K562 (cell line): Measurements from ENCODE around the gene DNAJC8. TPM values are rescaled to one million over a fixed set of nuclear protein-coding genes. Genes with fewer than 3 reads are reported as not detected.

ENCODE experiments used
- ATF1 ChIP-seq, 2 experiments: fragments of 450-650 bp in 1 of 2; IDR thresholded peaks; 2 replicates each; pipeline ENCODE4 v1.6.1; 2016; ENCODE audit warnings: missing compliant biosample characterization in 1 of 2, missing genetic modification characterization in 1 of 2
- EZH2 ChIP-seq: IDR thresholded peaks from 2 replicates; pipeline ENCODE4 v1.6.1; 2012; ENCODE audit warnings: low read depth, mild to moderate bottlenecking, inconsistent platforms, low read length, borderline replicate concordance
- NRF1 ChIP-seq, 2 experiments: fragments of 450-650 bp; IDR thresholded peaks in 1 of 2; conservative IDR thresholded peaks in 1 of 2; 2 replicates each; pipeline ENCODE4 v1.6.1; 2014; ENCODE audit warnings: mild to moderate bottlenecking in 2 of 2
- PHF20 ChIP-seq: fragments of 450-650 bp; IDR thresholded peaks from 2 replicates; pipeline ENCODE4 v1.6.1; 2018; ENCODE audit not compliant: partially characterized antibody
- RBM34 ChIP-seq: fragments of 200-400 bp; formaldehyde crosslinking; IDR thresholded peaks from 2 replicates; pipeline ENCODE4 v1.6.1; 2018; ENCODE audit warnings: low read length, borderline replicate concordance; ENCODE audit not compliant: insufficient read depth
- TOE1 ChIP-seq, 2 experiments: fragments of 450-650 bp in 1 of 2; sonication (generic) in 1 of 2; formaldehyde crosslinking in 1 of 2; IDR thresholded peaks; 2 replicates each; pipeline versions ENCODE4 v1.7.1 to v1.8.0; 2016 to 2022; ENCODE audit warnings: borderline replicate concordance in 2 of 2, mild to moderate bottlenecking in 2 of 2, antibody characterized with exemption in 1 of 2, inconsistent platforms in 1 of 2, low read depth in 1 of 2, missing genetic modification reagents in 1 of 2, moderate library complexity in 1 of 2
- ZNF174 ChIP-seq: fragments of 250-450 bp; sonication (Bioruptor Pico); IDR thresholded peaks from 2 replicates; pipeline ENCODE4 v1.4.0; 2020; ENCODE audit warnings: mild to moderate bottlenecking
- ZNF316 ChIP-seq: fragments of 450-650 bp; IDR thresholded peaks from 2 replicates; pipeline ENCODE4 v1.6.1; 2016
- ZNF589 ChIP-seq: fragments of 200-800 bp; sonication (Bioruptor generic); IDR thresholded peaks from 2 replicates; pipeline ENCODE4 v1.6.1; 2016; ENCODE audit warnings: low read depth, missing genetic modification characterization, missing compliant biosample characterization
- ZNF695 ChIP-seq: fragments of 450-650 bp; formaldehyde crosslinking; IDR thresholded peaks from 2 replicates; pipeline ENCODE4 v1.4.0; 2020; ENCODE audit warnings: mild to moderate bottlenecking, moderate library complexity
- polyA plus RNA-seq, 8 experiments: library from polyadenylated mRNA; depleted of rRNA in 4 of 8; stranded (reverse) in 5 of 8; unstranded in 3 of 8; fragments of >200 nt; fragmentation: Nextera tagmentation in 2 of 8; fragmentation: Illumina TruSeq in 1 of 8; extraction: Ambion mirVana in 2 of 8; extraction: Trizol in 1 of 8; gene quantifications; 2 replicates each; pipeline versions ENCODE4 v1.2.1 to v1.2.3, GENCODE V29; 2011 to 2014; ENCODE audit warnings: inconsistent platforms in 1 of 8, missing spikeins in 1 of 8
- total RNA-seq, 7 experiments: library from RNA; depleted of rRNA in 6 of 7; stranded (reverse); fragments of >200 nt in 6 of 7; fragmentation: Illumina TruSeq in 2 of 7; extraction: Trizol in 2 of 7; gene quantifications; 2 replicates each; pipeline versions ENCODE4 v1.2.1 to v1.2.3, GENCODE V29; 2011 to 2021; ENCODE audit warnings: low replicate concordance in 1 of 7
- TF ChIP-seq, protein P1 (sequence below): sonication (generic); formaldehyde crosslinking; IDR thresholded peaks from 2 replicates; pipeline ENCODE4 v1.8.1; 2023; ENCODE audit warnings: mild to moderate bottlenecking, missing genetic modification reagents
- TF ChIP-seq, protein P2 (sequence below): fragments of 250-450 bp; sonication (Bioruptor Pico); IDR thresholded peaks from 2 replicates; pipeline ENCODE4 v1.4.0; 2020; ENCODE audit warnings: mild to moderate bottlenecking, moderate library complexity
- TF ChIP-seq, protein P3 (sequence below): fragments of 250-450 bp; sonication (Bioruptor Pico); IDR thresholded peaks from 2 replicates; pipeline ENCODE4 v1.8.0; 2021; ENCODE audit warnings: moderate library complexity, mild to moderate bottlenecking, inconsistent platforms
- TF ChIP-seq, protein P4 (sequence below): fragments of 450-650 bp; IDR thresholded peaks from 2 replicates; pipeline ENCODE4 v1.6.1; 2014; ENCODE audit warnings: low read depth, mild to moderate bottlenecking, moderate library complexity, borderline replicate concordance
- TF ChIP-seq, protein P5 (sequence below): fragments of 200-800 bp; sonication (Bioruptor generic); IDR thresholded peaks from 2 replicates; pipeline ENCODE4 v1.6.1; 2017; ENCODE audit warnings: missing genetic modification characterization, missing compliant biosample characterization
- TF ChIP-seq, protein P6 (sequence below): fragments of 450-650 bp; formaldehyde crosslinking; IDR thresholded peaks from 2 replicates; pipeline ENCODE4 v1.4.0; 2020; ENCODE audit warnings: mild to moderate bottlenecking, moderate library complexity

The DNAJC8 gene
- total and polyA plus RNA-seq, 9 of the 15 experiments (the other 6 are each of a cell fraction or from before 2014, with no cell fraction given) = 143 to 508 (median 209) TPM

DNA sequence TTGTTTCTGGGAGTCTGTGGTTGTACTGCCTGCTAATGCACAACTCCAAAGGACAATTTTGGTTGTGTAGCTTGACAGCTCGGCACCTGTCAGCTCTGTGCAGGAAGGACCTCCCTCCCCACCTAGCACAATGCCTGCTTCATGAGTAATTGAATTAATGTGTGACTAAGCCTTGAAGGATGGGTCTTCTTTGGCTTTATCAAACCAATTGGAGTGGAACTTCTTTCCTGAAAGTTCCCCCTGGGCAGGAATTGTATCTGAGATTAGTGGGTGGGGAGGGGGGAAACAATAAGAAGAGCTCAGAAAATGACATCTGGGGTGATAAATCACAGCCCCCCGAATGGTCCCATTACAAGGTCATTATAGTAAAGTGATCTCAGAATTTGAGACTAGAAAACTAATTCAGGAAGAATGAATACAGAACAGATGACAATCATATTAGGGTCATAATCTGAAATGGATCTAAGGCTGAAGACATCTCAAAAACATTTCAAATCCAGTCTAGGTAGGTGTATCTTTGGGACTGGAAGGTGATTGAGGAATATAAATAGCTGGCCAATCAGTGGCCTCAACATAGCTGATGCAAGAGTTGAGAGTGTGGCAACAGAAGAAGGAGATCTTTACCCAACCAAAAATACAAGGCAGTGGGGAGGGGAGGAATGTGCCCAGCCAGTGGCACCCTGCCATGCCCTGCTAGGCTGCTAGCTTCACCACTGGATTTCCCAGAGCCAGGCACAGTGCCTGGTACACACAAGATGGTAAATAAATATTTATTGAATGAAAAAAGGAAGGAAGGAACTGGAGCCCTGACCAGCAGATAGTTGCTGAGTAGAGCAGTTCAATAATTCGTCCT, 16.4 kb upstream of the DNAJC8 start (continued):
- TF ChIP-seq EZH2 (no peak), TOE1 (IDR thresholded peaks at IDR 0.05; ENCODE audit: borderline replicate concordance) (no peak), TOE1 (CRISPR knock-in tag; IDR thresholded peaks at IDR 0.05; ENCODE audit: borderline replicate concordance, low read depth) (no peak), ZNF695 (CRISPR knock-in tag) (no peak), ZNF589 (peak; percentile 54; the same call in 1 of the 2 replicates), RBM34 (no peak), ZNF174 (CRISPR knock-in tag) (no peak), ZNF316 (no peak), PHF20 (no peak), ATF1 (CRISPR knock-in tag; IDR thresholded peaks at IDR 0.05) (no peak), ATF1 (tag; IDR thresholded peaks at IDR 0.05) (peak; percentile 44; the same call in 1 of the 2 replicates), NRF1 (conservative IDR thresholded peaks at IDR 0.05 in 1 of 2, IDR thresholded peaks at IDR 0.05 in 1 of 2) (no peak)
- TF ChIP-seq, protein P1, sequence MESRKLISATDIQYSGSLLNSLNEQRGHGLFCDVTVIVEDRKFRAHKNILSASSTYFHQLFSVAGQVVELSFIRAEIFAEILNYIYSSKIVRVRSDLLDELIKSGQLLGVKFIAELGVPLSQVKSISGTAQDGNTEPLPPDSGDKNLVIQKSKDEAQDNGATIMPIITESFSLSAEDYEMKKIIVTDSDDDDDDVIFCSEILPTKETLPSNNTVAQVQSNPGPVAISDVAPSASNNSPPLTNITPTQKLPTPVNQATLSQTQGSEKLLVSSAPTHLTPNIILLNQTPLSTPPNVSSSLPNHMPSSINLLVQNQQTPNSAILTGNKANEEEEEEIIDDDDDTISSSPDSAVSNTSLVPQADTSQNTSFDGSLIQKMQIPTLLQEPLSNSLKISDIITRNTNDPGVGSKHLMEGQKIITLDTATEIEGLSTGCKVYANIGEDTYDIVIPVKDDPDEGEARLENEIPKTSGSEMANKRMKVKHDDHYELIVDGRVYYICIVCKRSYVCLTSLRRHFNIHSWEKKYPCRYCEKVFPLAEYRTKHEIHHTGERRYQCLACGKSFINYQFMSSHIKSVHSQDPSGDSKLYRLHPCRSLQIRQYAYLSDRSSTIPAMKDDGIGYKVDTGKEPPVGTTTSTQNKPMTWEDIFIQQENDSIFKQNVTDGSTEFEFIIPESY (CRISPR knock-in tag) = no peak
- TF ChIP-seq, protein P2, sequence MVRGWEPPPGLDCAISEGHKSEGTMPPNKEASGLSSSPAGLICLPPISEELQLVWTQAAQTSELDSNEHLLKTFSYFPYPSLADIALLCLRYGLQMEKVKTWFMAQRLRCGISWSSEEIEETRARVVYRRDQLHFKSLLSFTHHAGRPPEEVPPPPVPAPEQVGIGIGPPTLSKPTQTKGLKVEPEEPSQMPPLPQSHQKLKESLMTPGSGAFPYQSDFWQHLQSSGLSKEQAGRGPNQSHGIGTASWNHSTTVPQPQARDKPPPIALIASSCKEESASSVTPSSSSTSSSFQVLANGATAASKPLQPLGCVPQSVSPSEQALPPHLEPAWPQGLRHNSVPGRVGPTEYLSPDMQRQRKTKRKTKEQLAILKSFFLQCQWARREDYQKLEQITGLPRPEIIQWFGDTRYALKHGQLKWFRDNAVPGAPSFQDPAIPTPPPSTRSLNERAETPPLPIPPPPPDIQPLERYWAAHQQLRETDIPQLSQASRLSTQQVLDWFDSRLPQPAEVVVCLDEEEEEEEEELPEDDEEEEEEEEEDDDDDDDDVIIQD = no peak
- TF ChIP-seq, protein P3, sequence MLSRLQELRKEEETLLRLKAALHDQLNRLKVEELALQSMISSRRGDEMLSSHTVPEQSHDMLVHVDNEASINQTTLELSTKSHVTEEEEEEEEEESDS = no peak
- TF ChIP-seq, protein P4, sequence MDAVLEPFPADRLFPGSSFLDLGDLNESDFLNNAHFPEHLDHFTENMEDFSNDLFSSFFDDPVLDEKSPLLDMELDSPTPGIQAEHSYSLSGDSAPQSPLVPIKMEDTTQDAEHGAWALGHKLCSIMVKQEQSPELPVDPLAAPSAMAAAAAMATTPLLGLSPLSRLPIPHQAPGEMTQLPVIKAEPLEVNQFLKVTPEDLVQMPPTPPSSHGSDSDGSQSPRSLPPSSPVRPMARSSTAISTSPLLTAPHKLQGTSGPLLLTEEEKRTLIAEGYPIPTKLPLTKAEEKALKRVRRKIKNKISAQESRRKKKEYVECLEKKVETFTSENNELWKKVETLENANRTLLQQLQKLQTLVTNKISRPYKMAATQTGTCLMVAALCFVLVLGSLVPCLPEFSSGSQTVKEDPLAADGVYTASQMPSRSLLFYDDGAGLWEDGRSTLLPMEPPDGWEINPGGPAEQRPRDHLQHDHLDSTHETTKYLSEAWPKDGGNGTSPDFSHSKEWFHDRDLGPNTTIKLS = no peak
- TF ChIP-seq, protein P5, sequence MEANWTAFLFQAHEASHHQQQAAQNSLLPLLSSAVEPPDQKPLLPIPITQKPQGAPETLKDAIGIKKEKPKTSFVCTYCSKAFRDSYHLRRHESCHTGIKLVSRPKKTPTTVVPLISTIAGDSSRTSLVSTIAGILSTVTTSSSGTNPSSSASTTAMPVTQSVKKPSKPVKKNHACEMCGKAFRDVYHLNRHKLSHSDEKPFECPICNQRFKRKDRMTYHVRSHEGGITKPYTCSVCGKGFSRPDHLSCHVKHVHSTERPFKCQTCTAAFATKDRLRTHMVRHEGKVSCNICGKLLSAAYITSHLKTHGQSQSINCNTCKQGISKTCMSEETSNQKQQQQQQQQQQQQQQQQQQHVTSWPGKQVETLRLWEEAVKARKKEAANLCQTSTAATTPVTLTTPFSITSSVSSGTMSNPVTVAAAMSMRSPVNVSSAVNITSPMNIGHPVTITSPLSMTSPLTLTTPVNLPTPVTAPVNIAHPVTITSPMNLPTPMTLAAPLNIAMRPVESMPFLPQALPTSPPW = peak; percentile 56
- TF ChIP-seq, protein P6, sequence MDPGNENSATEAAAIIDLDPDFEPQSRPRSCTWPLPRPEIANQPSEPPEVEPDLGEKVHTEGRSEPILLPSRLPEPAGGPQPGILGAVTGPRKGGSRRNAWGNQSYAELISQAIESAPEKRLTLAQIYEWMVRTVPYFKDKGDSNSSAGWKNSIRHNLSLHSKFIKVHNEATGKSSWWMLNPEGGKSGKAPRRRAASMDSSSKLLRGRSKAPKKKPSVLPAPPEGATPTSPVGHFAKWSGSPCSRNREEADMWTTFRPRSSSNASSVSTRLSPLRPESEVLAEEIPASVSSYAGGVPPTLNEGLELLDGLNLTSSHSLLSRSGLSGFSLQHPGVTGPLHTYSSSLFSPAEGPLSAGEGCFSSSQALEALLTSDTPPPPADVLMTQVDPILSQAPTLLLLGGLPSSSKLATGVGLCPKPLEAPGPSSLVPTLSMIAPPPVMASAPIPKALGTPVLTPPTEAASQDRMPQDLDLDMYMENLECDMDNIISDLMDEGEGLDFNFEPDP (CRISPR knock-in tag) = no peak
